ENCODE results near the gene TGFB1I1.

Gene TGFB1I1

GRCh38 chr16:31452631-31453106, 19.3 kb upstream of the TGFB1I1 start:
- DNase-seq (ENCODE audit: low spot score) = no peak

- no peak for DNase-seq (ENCODE audit: low spot score)
These were observed 18.4 kb upstream of the TGFB1I1 start for GRCh38 chr16:31453255-31454204.

DNA sequence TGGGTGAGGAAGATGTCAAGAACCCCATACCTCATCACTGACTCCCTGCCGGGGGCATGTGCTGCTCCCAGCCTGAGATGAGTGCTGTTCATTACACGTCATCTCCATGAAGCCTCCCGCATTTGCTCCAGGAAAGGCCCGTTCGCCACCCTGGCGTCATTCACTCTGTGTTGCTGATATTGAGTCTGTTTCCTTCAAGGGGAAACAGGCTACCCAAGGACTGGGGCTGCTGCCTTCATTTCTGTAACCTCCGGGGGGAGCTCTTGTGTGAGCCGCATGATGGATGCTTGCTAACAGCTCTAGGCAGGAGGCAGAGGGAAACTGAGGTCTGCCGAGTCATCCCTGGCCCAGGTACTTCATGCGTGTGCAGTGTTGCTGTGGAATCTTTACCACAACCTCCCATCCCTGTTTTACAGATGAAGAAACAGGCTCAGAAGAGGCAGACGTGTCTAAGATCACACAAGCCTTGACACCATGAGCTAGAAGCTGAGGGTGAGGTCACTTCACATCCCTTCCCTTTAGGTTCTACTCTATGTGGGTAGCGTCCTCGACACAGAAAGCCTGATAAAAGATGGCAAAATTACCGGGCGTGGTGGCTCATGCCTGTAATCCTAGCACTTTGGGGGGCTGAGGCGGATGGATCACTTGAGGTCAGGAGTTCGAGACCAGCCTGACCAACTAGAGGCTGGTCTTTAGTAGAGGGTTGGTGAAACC, 16.2 kb upstream of the TGFB1I1 start:
- DNase-seq (ENCODE audit: low spot score) = no peak

DNA sequence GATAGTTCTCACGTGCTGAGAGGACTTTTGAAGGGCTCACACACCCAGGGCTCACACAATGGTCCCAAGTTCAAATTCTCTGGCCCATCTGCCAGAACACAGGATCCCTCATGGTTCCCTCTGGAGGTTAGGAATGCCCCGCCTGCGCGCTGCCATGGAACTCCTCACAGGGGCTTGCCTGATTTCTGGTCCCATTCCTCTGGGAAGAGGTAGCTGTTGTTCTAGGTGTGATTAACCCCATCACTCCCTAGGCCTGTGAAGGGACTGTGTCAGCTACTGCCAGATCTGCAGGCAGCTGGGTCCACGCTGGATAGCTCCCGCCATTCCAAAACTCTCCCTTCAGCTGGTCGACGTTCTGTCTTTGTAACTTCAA, 15.0 kb upstream of the TGFB1I1 start:
- no peak for DNase-seq (ENCODE audit: low spot score)

GRCh38 chr16:31458073-31458843, 13.7 kb upstream of the TGFB1I1 start:
- peak; percentile 68 for DNase-seq (ENCODE audit: low spot score)

- DNase-seq (ENCODE audit: low spot score) = peak; percentile 97
These were observed 12.9 kb upstream of the TGFB1I1 start, which contains the start of gene ARMC5 for GRCh38 chr16:31458844-31459686. TSS of gene ARMC5 (plus strand) at chr16:31459501. CDS start at chr16:31459525, 24 bp downstream.

GRCh38 chr16:31459687-31460581, 12.0 kb upstream of the TGFB1I1 start:
- peak; percentile 100 for DNase-seq (ENCODE audit: low spot score)

GRCh38 chr16:31460582-31461002, 11.4 kb upstream of the TGFB1I1 start:
- no peak for DNase-seq (ENCODE audit: low spot score)

GRCh38 chr16:31461201-31461920, 10.6 kb upstream of the TGFB1I1 start:
- DNase-seq (ENCODE audit: low spot score) = no peak

GRCh38 chr16:31461921-31462804, 9.8 kb upstream of the TGFB1I1 start:
- DNase-seq (ENCODE audit: low spot score) = no peak

- DNase-seq (ENCODE audit: low spot score) = no peak
These were observed 7.6 kb upstream of the TGFB1I1 start for GRCh38 chr16:31464348-31464769.

GRCh38 chr16:31464781-31465260, 7.1 kb upstream of the TGFB1I1 start:
- DNase-seq (ENCODE audit: low spot score) = no peak

GRCh38 chr16:31465788-31466370, 6.1 kb upstream of the TGFB1I1 start:
- DNase-seq (ENCODE audit: low spot score) = no peak

DNA sequence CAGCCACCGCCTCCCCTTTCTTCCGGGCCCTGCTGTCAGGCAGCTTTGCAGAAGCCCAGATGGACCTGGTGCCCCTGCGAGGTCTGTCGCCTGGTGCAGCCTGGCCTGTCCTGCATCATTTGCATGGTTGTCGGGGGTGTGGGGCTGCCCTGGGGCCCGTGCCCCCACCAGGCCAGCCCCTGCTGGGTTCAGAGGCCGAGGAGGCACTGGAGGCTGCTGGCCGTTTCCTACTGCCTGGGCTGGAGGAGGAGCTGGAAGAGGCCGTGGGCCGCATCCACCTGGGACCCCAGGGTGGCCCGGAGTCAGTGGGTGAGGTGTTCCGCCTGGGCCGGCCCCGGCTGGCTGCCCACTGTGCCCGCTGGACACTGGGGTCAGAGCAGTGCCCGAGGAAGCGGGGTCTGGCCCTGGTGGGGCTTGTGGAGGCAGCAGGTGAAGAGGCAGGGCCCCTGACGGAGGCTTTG, 5.5 kb upstream of the TGFB1I1 start:
- no peak for DNase-seq (ENCODE audit: low spot score)

DNA sequence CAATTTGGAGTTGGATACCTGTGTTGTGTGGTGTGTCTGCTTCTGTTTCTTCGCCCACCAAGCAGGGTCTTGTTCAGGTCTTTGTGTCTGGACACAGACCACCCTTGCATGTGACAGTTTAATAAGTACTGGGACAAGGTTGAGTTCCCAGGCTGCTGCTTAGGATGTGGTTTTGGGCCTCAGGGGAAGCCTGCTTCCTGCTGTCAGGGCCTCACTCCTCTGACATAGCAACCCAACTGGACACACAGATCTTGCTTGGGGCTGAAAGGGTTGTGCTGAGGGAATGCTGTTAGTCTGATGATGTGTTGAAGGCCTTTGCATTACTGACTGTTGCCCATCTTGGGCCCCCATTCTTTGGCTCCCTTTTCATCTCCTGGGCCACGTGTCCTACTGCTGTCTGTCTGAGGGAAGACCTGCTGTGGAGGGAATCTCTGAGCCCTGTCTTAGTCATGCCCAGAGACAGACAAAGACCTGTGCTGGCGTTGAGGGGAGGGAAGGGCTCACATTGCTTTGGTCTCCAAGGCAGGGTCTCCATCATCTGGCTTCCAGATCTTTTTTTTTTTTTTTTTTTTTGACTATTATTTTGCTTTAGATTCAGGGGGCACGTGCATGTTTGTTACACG, 4.7 kb upstream of the TGFB1I1 start:
- no peak for DNase-seq (ENCODE audit: low spot score)

GRCh38 chr16:31467858-31468257, 4.1 kb upstream of the TGFB1I1 start:
- DNase-seq (ENCODE audit: low spot score) = no peak

GRCh38 chr16:31470615-31471014, 1.3 kb upstream of the TGFB1I1 start:
- no peak for DNase-seq (ENCODE audit: low spot score)
